ENCODE measurements around the gene PDIK1L. TPM values are rescaled to one million over a fixed set of nuclear protein-coding genes. Genes with fewer than 3 reads are reported as not detected.
"Not testable (repeated sequence)": the region's sequence is repeated elsewhere in the genome, so short reads cannot be mapped to it uniquely, and the experiment has no call there.

The PDIK1L gene
- total RNA-seq, 2 donors from 2014 or later = 7.1 to 7.3 TPM

GRCh38 chr1:26092422-26092821 is 19.2 kb upstream of the PDIK1L start:
- no peak for DNase-seq
- Histone ChIP-seq H3K9ac (ENCODE audit: extremely low read depth, low read length, poor library complexity, severe bottlenecking) (peak overlapping the region; percentile 47), H3K9me3 (ENCODE audit: control insufficient read depth, low read length) (no peaks in the 10 kb centered on the region), H3K36me3 (ENCODE audit: control insufficient read depth, insufficient read depth, low read length) (no peaks in the 10 kb centered on the region), H3K4me3 (ENCODE audit: low read length) (no peak overlapping the region), H3K4me1 (ENCODE audit: control insufficient read depth, insufficient read depth, low read length) (peaks cover 16% of the 10 kb centered on the region), H3K27me3 (ENCODE audit: control insufficient read depth, insufficient read depth, low read length, poor library complexity, severe bottlenecking) (no peaks in the 10 kb centered on the region), H3K27ac (ENCODE audit: low read depth, low read length) (no peak overlapping the region)
- Mint-ChIP-seq H3K4me1 (peaks cover 33% of the 10 kb centered on the region), H3K9me3 (peaks cover 9% of the 10 kb centered on the region), H3K27ac (peak overlapping the region; percentile 81), H3K36me3 (ENCODE audit: low read depth) (peaks cover 3% of the 10 kb centered on the region), H3K4me3 (peak overlapping the region; percentile 11), H3K27me3 (ENCODE audit: insufficient read depth) (no peaks in the 10 kb centered on the region)
- TF ChIP-seq CTCF (conservative IDR thresholded peaks at IDR 0.05) = no peak
- 73 to 79% methylated on average over 7 of the region's 7 CpGs for WGBS, 2 experiments (ENCODE audit: insufficient coverage in 1 of 2, insufficient read length in 1 of 2)

GRCh38 chr1:26093569-26093968 is 18.1 kb upstream of the PDIK1L start:
- Mint-ChIP-seq H3K4me1 (peaks cover 41% of the 10 kb centered on the region), H3K27ac (peak overlapping the region; percentile 92), H3K4me3 (peak overlapping the region; percentile 27)
- not testable (repeated sequence) for H3K9me3 Mint-ChIP-seq; H3K27me3 ChIP-seq (ENCODE audit: control insufficient read depth, insufficient read depth, low read length, poor library complexity, severe bottlenecking); DNase-seq; H3K27ac ChIP-seq (ENCODE audit: low read depth, low read length); H3K9me3 ChIP-seq (ENCODE audit: control insufficient read depth, low read length); H3K4me3 ChIP-seq (ENCODE audit: low read length); H3K27me3 Mint-ChIP-seq (ENCODE audit: insufficient read depth); H3K36me3 ChIP-seq (ENCODE audit: control insufficient read depth, insufficient read depth, low read length); H3K36me3 Mint-ChIP-seq (ENCODE audit: low read depth)
- WGBS, 2 experiments (ENCODE audit: insufficient coverage in 1 of 2, insufficient read length in 1 of 2) = 63 to 64% methylated on average over 4 to 6 of the region's 6 CpGs
- Histone ChIP-seq H3K9ac (ENCODE audit: extremely low read depth, low read length, poor library complexity, severe bottlenecking) (peak overlapping the region; percentile 28), H3K4me1 (ENCODE audit: control insufficient read depth, insufficient read depth, low read length) (peaks cover 19% of the 10 kb centered on the region)

DNA sequence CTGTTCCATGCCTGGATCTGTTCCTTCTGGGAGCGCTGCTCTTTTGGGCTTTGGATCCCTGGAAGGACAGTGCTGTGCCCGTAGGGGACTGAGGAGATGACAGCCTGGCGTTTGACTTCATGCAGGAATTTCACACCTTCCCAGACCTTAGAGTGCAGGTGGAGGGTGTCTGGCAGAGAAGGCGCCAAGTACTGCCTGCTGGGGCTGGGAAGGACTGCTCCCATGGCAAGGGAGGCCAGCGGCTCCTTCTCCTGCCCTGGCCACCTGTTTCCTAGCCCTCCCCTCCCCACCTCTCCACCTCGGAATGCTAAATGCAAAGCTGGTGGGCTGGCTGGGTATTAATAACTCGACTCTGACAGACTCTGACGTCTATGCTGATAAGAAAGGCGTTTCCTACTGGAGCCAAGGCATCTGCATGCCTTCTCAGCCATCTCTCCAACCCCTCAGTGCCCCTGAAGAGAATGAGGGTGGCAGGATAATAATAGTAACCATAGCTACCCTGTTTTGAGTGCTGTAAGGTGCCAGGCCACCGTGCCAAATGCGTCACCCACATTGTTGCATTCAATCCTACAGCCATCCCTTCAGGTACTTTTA is 17.5 kb upstream of the PDIK1L start:
- no peak for TF ChIP-seq CTCF (conservative IDR thresholded peaks at IDR 0.05)
- Mint-ChIP-seq H3K9me3 (peaks cover 9% of the 10 kb centered on the region), H3K27me3 (ENCODE audit: insufficient read depth) (no peaks in the 10 kb centered on the region), H3K36me3 (ENCODE audit: low read depth) (peaks cover 3% of the 10 kb centered on the region), H3K27ac (peak overlapping the region; percentile 92), H3K4me1 (peaks cover 41% of the 10 kb centered on the region), H3K4me3 (peak overlapping the region; percentile 27)
- no peaks in the 10 kb centered on the region for H3K9me3 ChIP-seq (ENCODE audit: control insufficient read depth, low read length)
- peak; percentile 94 for DNase-seq
- H3K4me3 ChIP-seq (ENCODE audit: low read length) = peak overlapping the region; percentile 16
- H3K4me1 ChIP-seq (ENCODE audit: control insufficient read depth, insufficient read depth, low read length) = peaks cover 19% of the 10 kb centered on the region
- no peak overlapping the region for H3K27ac ChIP-seq (ENCODE audit: low read depth, low read length)
- H3K9ac ChIP-seq (ENCODE audit: extremely low read depth, low read length, poor library complexity, severe bottlenecking) = peak overlapping the region; percentile 28
- WGBS, 2 experiments (ENCODE audit: insufficient coverage in 1 of 2, insufficient read length in 1 of 2) = 5 to 22% methylated on average over 6 to 11 of the region's 11 CpGs
- H3K36me3 ChIP-seq (ENCODE audit: control insufficient read depth, insufficient read depth, low read length) = no peaks in the 10 kb centered on the region
- no peaks in the 10 kb centered on the region for H3K27me3 ChIP-seq (ENCODE audit: control insufficient read depth, insufficient read depth, low read length, poor library complexity, severe bottlenecking)

Data from endodermal cell (in vitro differentiated cells).